ENCODE measurements around the gene PPARG.

DNA sequence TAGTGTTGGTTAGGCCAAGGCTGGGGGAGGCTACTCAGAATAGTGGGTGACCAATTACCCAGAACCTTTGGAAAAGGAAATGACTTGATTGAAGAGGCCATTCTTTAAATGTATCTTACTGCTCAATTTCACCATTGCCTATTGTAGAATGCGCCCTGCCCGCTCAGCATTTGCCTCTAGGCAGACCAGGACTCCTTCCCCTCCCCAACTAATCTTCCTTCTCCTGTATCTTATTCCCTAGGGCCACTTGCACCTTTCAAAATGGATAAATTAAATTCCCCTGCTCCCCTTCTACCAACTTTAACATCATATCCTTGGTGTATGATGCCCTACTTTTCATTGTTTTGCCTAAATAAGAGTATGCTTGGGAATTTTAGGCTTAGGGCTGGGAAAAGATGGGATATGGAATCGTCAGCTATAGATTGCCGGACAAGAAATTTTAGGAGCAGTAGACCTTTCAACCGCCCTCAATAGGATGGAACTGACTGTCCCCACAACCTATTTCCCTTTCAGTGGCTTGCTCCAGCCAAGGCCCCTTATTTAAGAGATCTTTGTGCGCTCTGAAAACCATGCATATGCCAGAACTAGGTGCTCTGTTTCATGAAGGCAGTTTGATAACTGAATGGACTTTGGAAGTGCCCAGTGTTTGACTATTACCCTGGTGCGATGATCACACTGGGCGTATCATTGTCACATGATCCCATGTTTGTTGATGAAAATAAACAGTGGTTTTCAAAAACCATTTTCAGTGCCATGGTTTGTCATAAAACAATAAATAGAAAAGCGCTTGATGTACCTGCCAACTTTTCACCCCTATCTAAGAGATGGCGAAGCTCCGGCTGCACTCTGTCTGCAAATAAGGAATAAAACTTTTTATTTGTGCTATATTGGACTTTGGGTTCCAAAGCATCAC lies 121.1 kb downstream of the PPARG start:
- TF ChIP-seq, protein P1, sequence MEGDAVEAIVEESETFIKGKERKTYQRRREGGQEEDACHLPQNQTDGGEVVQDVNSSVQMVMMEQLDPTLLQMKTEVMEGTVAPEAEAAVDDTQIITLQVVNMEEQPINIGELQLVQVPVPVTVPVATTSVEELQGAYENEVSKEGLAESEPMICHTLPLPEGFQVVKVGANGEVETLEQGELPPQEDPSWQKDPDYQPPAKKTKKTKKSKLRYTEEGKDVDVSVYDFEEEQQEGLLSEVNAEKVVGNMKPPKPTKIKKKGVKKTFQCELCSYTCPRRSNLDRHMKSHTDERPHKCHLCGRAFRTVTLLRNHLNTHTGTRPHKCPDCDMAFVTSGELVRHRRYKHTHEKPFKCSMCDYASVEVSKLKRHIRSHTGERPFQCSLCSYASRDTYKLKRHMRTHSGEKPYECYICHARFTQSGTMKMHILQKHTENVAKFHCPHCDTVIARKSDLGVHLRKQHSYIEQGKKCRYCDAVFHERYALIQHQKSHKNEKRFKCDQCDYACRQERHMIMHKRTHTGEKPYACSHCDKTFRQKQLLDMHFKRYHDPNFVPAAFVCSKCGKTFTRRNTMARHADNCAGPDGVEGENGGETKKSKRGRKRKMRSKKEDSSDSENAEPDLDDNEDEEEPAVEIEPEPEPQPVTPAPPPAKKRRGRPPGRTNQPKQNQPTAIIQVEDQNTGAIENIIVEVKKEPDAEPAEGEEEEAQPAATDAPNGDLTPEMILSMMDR (conservative IDR thresholded peaks at IDR 0.05) = no peak
- TF ChIP-seq EZH2 (IDR thresholded peaks at IDR 0.05; ENCODE audit: low read depth) = no peak
